HEK293 (cell line): Measurements from ENCODE around the gene PPM1N.
A peak's percentile ranks its signal among the peaks of the same experiment; 100 is the strongest.

Experiments used
- CTCF ChIA-PET: fragments of 350-600 bp; formaldehyde crosslinking; extraction: SDS; loops from one replicate; lab custom pipeline; 2021; ENCODE audit warnings: antibody characterized with exemption; lab: Yijun Ruan, JAX
- POLR2A ChIA-PET: fragments of 300-600 bp; formaldehyde crosslinking; extraction: SDS; loops from one replicate; lab custom pipeline; 2020; ENCODE audit warnings: antibody characterized with exemption, inconsistent platforms; lab: Yijun Ruan, JAX
- H3K27ac ChIP-seq: fragments of 200-500 bp; sonication (Bioruptor generic); 2 replicates; pipeline ENCODE4 v1.5.1; 2014; ENCODE audit warnings: low read depth, low read length, control low read depth, inconsistent platforms; ENCODE audit errors: extremely low read depth
- H3K36me3 ChIP-seq, 2 experiments: fragments of 200-500 bp in 1 of 2; sonication (Bioruptor generic) in 1 of 2; 1 replicate in 1 of 2; 2 replicates in 1 of 2; pipeline ENCODE4 v1.5.1; 2014 to 2017; ENCODE audit warnings: inconsistent platforms in 2 of 2, low read length in 2 of 2; ENCODE audit not compliant: control insufficient read depth in 2 of 2, insufficient read depth in 1 of 2
- H3K4me1 ChIP-seq: fragments of 200-500 bp; sonication (Bioruptor generic); 2 replicates; pipeline ENCODE4 v1.5.1; 2014; ENCODE audit warnings: mild to moderate bottlenecking, low read length, inconsistent platforms; ENCODE audit not compliant: control insufficient read depth, insufficient read depth
- H3K4me3 ChIP-seq: 2 replicates; pipeline ENCODE4 v1.5.1; 2011; ENCODE audit warnings: low read depth, mild to moderate bottlenecking, control low read depth, low read length, moderate library complexity
- H3K9me3 ChIP-seq: fragments of 200-500 bp; sonication (Bioruptor generic); 2 replicates; pipeline ENCODE4 v1.5.1; 2014; ENCODE audit warnings: low read depth, low read length, inconsistent platforms; ENCODE audit not compliant: control insufficient read depth, insufficient read depth
- GFI1B ChIP-seq: fragments of 450-650 bp; formaldehyde crosslinking; IDR thresholded peaks from 2 replicates; pipeline ENCODE4 v1.5.1; 2016; ENCODE audit warnings: missing biosample characterization, missing genetic modification characterization
- GLIS1 ChIP-seq: fragments of 450-650 bp; formaldehyde crosslinking; IDR thresholded peaks from 2 replicates; pipeline ENCODE4 v1.5.1; 2016; ENCODE audit warnings: missing biosample characterization, missing genetic modification characterization
- GLIS2 ChIP-seq: fragments of 450-650 bp; formaldehyde crosslinking; IDR thresholded peaks from 2 replicates; pipeline ENCODE4 v1.5.1; 2016; ENCODE audit warnings: missing biosample characterization, missing genetic modification characterization
- REST ChIP-seq: fragments of 450-650 bp; formaldehyde crosslinking; IDR thresholded peaks from 2 replicates; pipeline ENCODE4 v1.5.1; 2016; ENCODE audit warnings: missing biosample characterization, missing genetic modification characterization
- ZBTB17 ChIP-seq: fragments of 450-650 bp; formaldehyde crosslinking; IDR thresholded peaks from 2 replicates; pipeline ENCODE4 v1.5.1; 2016; ENCODE audit warnings: missing biosample characterization, missing genetic modification characterization
- ZBTB48 ChIP-seq: fragments of 450-650 bp; formaldehyde crosslinking; IDR thresholded peaks from 2 replicates; pipeline ENCODE4 v1.5.1; 2016; ENCODE audit warnings: missing biosample characterization, missing genetic modification characterization
- ZBTB6 ChIP-seq: fragments of 450-650 bp; formaldehyde crosslinking; IDR thresholded peaks from 2 replicates; pipeline ENCODE4 v1.5.1; 2017; ENCODE audit warnings: missing biosample characterization, missing genetic modification characterization
- ZBTB7A ChIP-seq: fragments of 450-650 bp; formaldehyde crosslinking; IDR thresholded peaks from 2 replicates; pipeline ENCODE4 v1.5.1; 2016; ENCODE audit warnings: low read depth, missing biosample characterization, missing genetic modification characterization
- ZNF121 ChIP-seq: fragments of 450-650 bp; formaldehyde crosslinking; IDR thresholded peaks from 2 replicates; pipeline ENCODE4 v1.5.1; 2016; ENCODE audit warnings: missing biosample characterization, missing genetic modification characterization
- ZNF132 ChIP-seq: fragments of 450-650 bp; formaldehyde crosslinking; IDR thresholded peaks from 2 replicates; pipeline ENCODE4 v1.5.1; 2017; ENCODE audit warnings: missing biosample characterization, missing genetic modification characterization, borderline replicate concordance
- ZNF239 ChIP-seq: fragments of 450-650 bp; formaldehyde crosslinking; IDR thresholded peaks from 2 replicates; pipeline ENCODE4 v1.5.1; 2016; ENCODE audit warnings: missing biosample characterization, missing genetic modification characterization
- ZNF350 ChIP-seq: fragments of 450-650 bp; formaldehyde crosslinking; IDR thresholded peaks from 2 replicates; pipeline ENCODE4 v1.5.0; 2017; ENCODE audit warnings: missing biosample characterization, mild to moderate bottlenecking, missing genetic modification characterization
- ZNF391 ChIP-seq: fragments of 450-650 bp; formaldehyde crosslinking; IDR thresholded peaks from 2 replicates; pipeline ENCODE4 v1.5.1; 2016; ENCODE audit warnings: low read depth, missing biosample characterization, missing genetic modification characterization, borderline replicate concordance
- TF ChIP-seq, protein P1 (sequence below): fragments of 450-650 bp; formaldehyde crosslinking; IDR thresholded peaks from 2 replicates; pipeline ENCODE4 v1.5.1; 2016; ENCODE audit warnings: missing biosample characterization, missing genetic modification characterization
- TF ChIP-seq, protein P2 (sequence below): fragments of 450-650 bp; formaldehyde crosslinking; IDR thresholded peaks from 2 replicates; pipeline ENCODE4 v1.5.1; 2016; ENCODE audit warnings: missing biosample characterization, missing genetic modification characterization

PPM1N gene

GRCh38 chr19:45451131-45451849 lies 47.0 kb upstream of the PPM1N start (continued):
- TF ChIP-seq ZNF391 (tag by site-specific recombination), result peak; percentile 18; the same call in 1 of the 2 replicates
- TF ChIP-seq ZNF350 (tag by site-specific recombination), result no peak

GRCh38 chr19:45451850-45452387 lies 46.3 kb upstream of the PPM1N start:
- no peak overlapping the region for H3K27ac ChIP-seq
- H3K4me1 ChIP-seq, result peaks cover 11% of the 10 kb centered on the region; the same call in 1 of the 2 replicates
- no peaks in the 10 kb centered on the region for H3K36me3 ChIP-seq
- TF ChIP-seq GFI1B (tag by site-specific recombination), result no peak
- TF ChIP-seq ZNF121, result peak; percentile 88
- TF ChIP-seq, all 188 proteins: peak for 1
- POLR2A ChIA-PET, result interaction anchor here (1.2 kb wide), 1 partner anchor 16 kb away, joined by 3 read pairs; the partner anchor contains the start of gene FOSB
- H3K9me3 ChIP-seq, result no peaks in the 10 kb centered on the region
- CTCF ChIA-PET, result interaction anchor here (0.6 to 2.9 kb wide), 4 partner anchors 13 to 369 kb away, joined by 3 to 15 read pairs (median 3); no protein-coding TSS in a partner anchor
- H3K4me3 ChIP-seq, result no peak overlapping the region

DNA sequence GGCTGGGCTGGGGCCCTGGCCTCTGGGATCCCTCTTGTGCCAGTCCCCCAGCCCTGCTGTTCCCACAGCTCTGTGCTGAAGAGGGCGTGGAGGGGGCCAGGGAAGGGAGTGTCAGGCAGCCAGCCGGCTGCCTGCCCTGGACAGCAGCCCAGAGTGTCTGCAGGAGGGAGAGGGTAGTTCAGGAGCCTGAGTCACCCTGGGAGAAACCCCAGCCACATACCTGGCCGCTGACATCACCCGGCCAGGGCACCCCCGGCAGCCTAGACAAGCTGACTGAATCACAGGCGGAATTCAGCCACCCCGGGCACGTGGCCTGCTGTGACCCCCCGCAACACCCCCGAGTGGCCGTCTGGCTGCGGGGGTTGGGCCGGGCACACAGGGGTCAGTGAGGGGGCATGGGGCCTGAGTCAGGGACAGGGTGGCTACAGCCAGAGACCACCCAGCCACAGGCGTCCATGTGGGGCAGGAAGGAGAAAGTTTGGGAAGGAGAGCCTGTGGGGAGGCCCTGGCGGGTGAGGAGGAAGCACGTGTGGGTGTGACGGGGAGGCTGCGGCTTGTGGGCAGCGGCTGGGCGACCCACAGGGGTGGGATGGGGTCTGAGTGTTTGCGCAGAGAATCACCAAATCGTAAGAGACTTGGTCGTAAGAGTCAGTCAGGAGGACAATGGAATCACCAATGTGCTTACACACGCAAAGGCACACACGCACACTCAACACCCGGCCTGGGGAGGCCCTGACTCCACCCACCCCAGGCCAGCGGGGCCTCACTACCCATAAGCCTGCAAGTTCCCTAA lies 42.3 kb upstream of the PPM1N start:
- POLR2A ChIA-PET, result interaction anchor here (0.5 to 4.2 kb wide), 4 partner anchors 13 to 261 kb away, joined by 3 to 52 read pairs (median 6); partner anchors contain the start of gene FOSB
- Histone ChIP-seq H3K9me3 (no peaks in the 10 kb centered on the region), H3K36me3 (no peaks in the 10 kb centered on the region; a peak in 1 of 3 replicates), H3K27ac (0 out of 2 replicates have a peak overlapping the region, but pooled peaks have one; percentile 11), H3K4me1 (peaks cover 7% of the 10 kb centered on the region; the same call in 1 of the 2 replicates), H3K4me3 (peak overlapping the region; percentile 23)
- CTCF ChIA-PET, result interaction anchor here (0.5 to 2.0 kb wide), 6 partner anchors 9 to 24 kb away, joined by 4 to 20 read pairs (median 6); no protein-coding TSS in a partner anchor
- TF ChIP-seq ZBTB6 (tag by site-specific recombination) (peak; percentile 48; the same call in 1 of the 2 replicates), GLIS1 (tag by site-specific recombination) (peak; percentile 100), ZBTB48 (tag by site-specific recombination) (peak; percentile 83), ZNF391 (tag by site-specific recombination) (peak; percentile 82; the same call in 1 of the 2 replicates), ZNF132 (no peak), ZBTB17 (tag by site-specific recombination) (peak; percentile 79), REST (tag by site-specific recombination) (peak; percentile 91), GLIS2 (tag by site-specific recombination) (peak; percentile 99), ZNF239 (tag by site-specific recombination) (no peak), ZBTB7A (tag by site-specific recombination) (peak; percentile 60; the same call in 1 of the 2 replicates)
- TF ChIP-seq, protein P1, sequence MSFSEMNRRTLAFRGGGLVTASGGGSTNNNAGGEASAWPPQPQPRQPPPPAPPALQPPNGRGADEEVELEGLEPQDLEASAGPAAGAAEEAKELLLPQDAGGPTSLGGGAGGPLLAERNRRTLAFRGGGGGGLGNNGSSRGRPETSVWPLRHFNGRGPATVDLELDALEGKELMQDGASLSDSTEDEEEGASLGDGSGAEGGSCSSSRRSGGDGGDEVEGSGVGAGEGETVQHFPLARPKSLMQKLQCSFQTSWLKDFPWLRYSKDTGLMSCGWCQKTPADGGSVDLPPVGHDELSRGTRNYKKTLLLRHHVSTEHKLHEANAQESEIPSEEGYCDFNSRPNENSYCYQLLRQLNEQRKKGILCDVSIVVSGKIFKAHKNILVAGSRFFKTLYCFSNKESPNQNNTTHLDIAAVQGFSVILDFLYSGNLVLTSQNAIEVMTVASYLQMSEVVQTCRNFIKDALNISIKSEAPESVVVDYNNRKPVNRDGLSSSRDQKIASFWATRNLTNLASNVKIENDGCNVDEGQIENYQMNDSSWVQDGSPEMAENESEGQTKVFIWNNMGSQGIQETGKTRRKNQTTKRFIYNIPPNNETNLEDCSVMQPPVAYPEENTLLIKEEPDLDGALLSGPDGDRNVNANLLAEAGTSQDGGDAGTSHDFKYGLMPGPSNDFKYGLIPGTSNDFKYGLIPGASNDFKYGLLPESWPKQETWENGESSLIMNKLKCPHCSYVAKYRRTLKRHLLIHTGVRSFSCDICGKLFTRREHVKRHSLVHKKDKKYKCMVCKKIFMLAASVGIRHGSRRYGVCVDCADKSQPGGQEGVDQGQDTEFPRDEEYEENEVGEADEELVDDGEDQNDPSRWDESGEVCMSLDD, result peak; percentile 94
- TF ChIP-seq, protein P2, sequence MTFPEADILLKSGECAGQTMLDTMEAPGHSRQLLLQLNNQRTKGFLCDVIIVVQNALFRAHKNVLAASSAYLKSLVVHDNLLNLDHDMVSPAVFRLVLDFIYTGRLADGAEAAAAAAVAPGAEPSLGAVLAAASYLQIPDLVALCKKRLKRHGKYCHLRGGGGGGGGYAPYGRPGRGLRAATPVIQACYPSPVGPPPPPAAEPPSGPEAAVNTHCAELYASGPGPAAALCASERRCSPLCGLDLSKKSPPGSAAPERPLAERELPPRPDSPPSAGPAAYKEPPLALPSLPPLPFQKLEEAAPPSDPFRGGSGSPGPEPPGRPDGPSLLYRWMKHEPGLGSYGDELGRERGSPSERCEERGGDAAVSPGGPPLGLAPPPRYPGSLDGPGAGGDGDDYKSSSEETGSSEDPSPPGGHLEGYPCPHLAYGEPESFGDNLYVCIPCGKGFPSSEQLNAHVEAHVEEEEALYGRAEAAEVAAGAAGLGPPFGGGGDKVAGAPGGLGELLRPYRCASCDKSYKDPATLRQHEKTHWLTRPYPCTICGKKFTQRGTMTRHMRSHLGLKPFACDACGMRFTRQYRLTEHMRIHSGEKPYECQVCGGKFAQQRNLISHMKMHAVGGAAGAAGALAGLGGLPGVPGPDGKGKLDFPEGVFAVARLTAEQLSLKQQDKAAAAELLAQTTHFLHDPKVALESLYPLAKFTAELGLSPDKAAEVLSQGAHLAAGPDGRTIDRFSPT, result peak; percentile 98
